Smooth muscle cell (in vitro differentiated cells): ENCODE results near the gene ANKRD39. TPM values are rescaled to one million over a fixed set of nuclear protein-coding genes. Genes with fewer than 3 reads are reported as not detected.

Experiments used
- DNase-seq: peaks from one replicate; lab custom pipeline; 2025; ENCODE audit not compliant: unreplicated experiment; lab: John Stamatoyannopoulos, UW
- H2AFZ ChIP-seq: fragments of 200-600 bp; sonication (generic); 2 replicates; pipeline ENCODE4 v1.6.0; 2016; ENCODE audit warnings: antibody characterized with exemption, low read depth, mild to moderate bottlenecking
- H3F3A ChIP-seq: fragments of 200-600 bp; sonication (generic); 2 replicates; pipeline ENCODE4 v1.6.0; 2017; ENCODE audit warnings: antibody characterized with exemption, low read depth
- H3K27ac ChIP-seq: fragments of 200-600 bp; sonication (generic); 2 replicates; pipeline ENCODE4 v1.5.1; 2016; ENCODE audit warnings: low read depth, mild to moderate bottlenecking
- H3K27me3 ChIP-seq: fragments of 200-600 bp; sonication (generic); 2 replicates; pipeline ENCODE4 v1.6.1; 2016; ENCODE audit warnings: low read depth, mild to moderate bottlenecking
- H3K36me3 ChIP-seq: fragments of 200-600 bp; sonication (generic); 2 replicates; pipeline ENCODE4 v1.5.1; 2016; ENCODE audit warnings: low read depth
- H3K4me1 ChIP-seq: fragments of 200-600 bp; sonication (generic); 2 replicates; pipeline ENCODE4 v1.5.1; 2016; ENCODE audit warnings: low read depth
- H3K4me2 ChIP-seq: fragments of 200-600 bp; sonication (generic); 2 replicates; pipeline ENCODE4 v1.6.0; 2016; ENCODE audit warnings: mild to moderate bottlenecking
- H3K4me3 ChIP-seq: fragments of 200-600 bp; sonication (generic); 2 replicates; pipeline ENCODE4 v1.5.1; 2016; ENCODE audit warnings: mild to moderate bottlenecking
- H3K79me2 ChIP-seq: fragments of 200-600 bp; sonication (generic); 2 replicates; pipeline ENCODE4 v1.6.0; 2016; ENCODE audit warnings: low read depth, mild to moderate bottlenecking
- H3K9ac ChIP-seq: fragments of 200-600 bp; sonication (generic); 2 replicates; pipeline ENCODE4 v1.6.0; 2016; ENCODE audit warnings: low read depth
- H3K9me3 ChIP-seq: fragments of 200-600 bp; sonication (generic); replicated peaks from 2 replicates; pipeline ENCODE4 v1.5.1; 2016; ENCODE audit warnings: low read depth
- H4K20me1 ChIP-seq: fragments of 200-600 bp; sonication (generic); 2 replicates; pipeline ENCODE4 v1.6.0; 2016; ENCODE audit warnings: low read depth
- CTCF ChIP-seq: fragments of 200-600 bp; sonication (generic); IDR thresholded peaks from 2 replicates; pipeline ENCODE4 v1.5.1; 2017; ENCODE audit warnings: borderline replicate concordance, mild to moderate bottlenecking, antibody characterized with exemption; ENCODE audit not compliant: insufficient read depth, poor library complexity, severe bottlenecking
- WGBS: methylation state at CpG from one replicate; pipeline ENCODE4 v1.1.7; 2016; ENCODE audit warnings: low lambda C conversion rate; 5-methylcytosine and 5-hydroxymethylcytosine counted together
- polyA plus RNA-seq: library from polyadenylated mRNA; unstranded; fragments of >200 nt; fragmentation: Nextera tagmentation; extraction: Ambion mirVana; gene quantifications from 2 replicates; pipeline ENCODE4 v1.2.1, GENCODE V29; 2016
- total RNA-seq: library from RNA; depleted of rRNA; stranded (reverse); fragments of >200 nt; gene quantifications from 2 replicates; pipeline ENCODE4 v1.2.3, GENCODE V29; 2014

ANKRD39 gene
- total and polyA plus RNA-seq, 2 experiments from 2014 or later = 7.9 to 16.5 TPM

- H2AFZ ChIP-seq = peak overlapping the region; percentile 59
- 51% methylated on average over 12 of the region's 12 CpGs for WGBS
Measured at GRCh38 chr2:96888072-96889011, 30.5 kb upstream of the ANKRD39 start.

DNA sequence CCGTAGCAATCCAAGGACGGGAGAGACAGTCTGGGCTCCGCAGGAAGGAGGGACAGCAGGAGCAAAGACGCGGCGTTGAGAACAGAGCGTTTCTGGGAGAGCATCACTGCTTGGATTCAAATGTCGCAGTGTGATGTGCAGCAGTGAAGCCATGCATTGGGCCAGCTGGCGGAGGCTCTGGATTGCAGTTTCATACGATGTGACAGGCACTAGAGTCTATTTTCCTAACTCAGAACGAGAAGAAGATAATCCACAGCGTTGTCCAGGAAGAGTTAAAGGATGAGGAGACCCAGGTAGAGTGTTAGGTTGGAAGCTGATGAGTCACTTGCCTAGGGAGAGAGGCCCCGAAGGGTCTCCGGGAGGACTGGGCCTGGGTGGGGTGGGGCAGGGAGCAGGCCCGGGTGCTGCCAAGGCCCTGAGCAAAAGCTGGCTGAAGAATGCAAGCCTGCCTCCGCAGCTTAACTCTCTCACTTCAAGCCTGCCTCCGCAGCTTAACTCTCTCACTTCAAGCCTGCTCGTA is 29.7 kb upstream of the ANKRD39 start:
- H3K4me3 ChIP-seq = no peak overlapping the region
- DNase-seq = no peak
- peak overlapping the region; percentile 59 for H2AFZ ChIP-seq
- no peak overlapping the region for H3K9ac ChIP-seq
- H3K79me2 ChIP-seq = no peaks in the 10 kb centered on the region
- no peaks in the 10 kb centered on the region for H3K9me3 ChIP-seq
- no peaks in the 10 kb centered on the region for H4K20me1 ChIP-seq
- peak overlapping the region; percentile 58 for H3K27ac ChIP-seq
- peak overlapping the region; percentile 73 for H3K4me2 ChIP-seq
- no peaks in the 10 kb centered on the region for H3K27me3 ChIP-seq
- H3K4me1 ChIP-seq = peaks cover 37% of the 10 kb centered on the region
- WGBS = 29% methylated on average over 18 of the region's 18 CpGs
- H3F3A ChIP-seq = peaks cover 33% of the 10 kb centered on the region
- TF ChIP-seq CTCF = no peak
- H3K36me3 ChIP-seq = no peaks in the 10 kb centered on the region

More at GRCh38 chr2:96888072-96889011, 30.5 kb upstream of the ANKRD39 start:
- H3K79me2 ChIP-seq = no peaks in the 10 kb centered on the region
- no peak overlapping the region for H3K9ac ChIP-seq
- no peak overlapping the region for H3K4me3 ChIP-seq
- no peaks in the 10 kb centered on the region for H3K27me3 ChIP-seq
- H3F3A ChIP-seq = peaks cover 33% of the 10 kb centered on the region
- H3K4me2 ChIP-seq = peak overlapping the region; percentile 73
- no peak for TF ChIP-seq CTCF
- H3K9me3 ChIP-seq = no peaks in the 10 kb centered on the region
- no peaks in the 10 kb centered on the region for H3K36me3 ChIP-seq
- DNase-seq = no peak
- H4K20me1 ChIP-seq = no peaks in the 10 kb centered on the region
- peak overlapping the region; percentile 58 for H3K27ac ChIP-seq
- H3K4me1 ChIP-seq = peaks cover 37% of the 10 kb centered on the region

DNA sequence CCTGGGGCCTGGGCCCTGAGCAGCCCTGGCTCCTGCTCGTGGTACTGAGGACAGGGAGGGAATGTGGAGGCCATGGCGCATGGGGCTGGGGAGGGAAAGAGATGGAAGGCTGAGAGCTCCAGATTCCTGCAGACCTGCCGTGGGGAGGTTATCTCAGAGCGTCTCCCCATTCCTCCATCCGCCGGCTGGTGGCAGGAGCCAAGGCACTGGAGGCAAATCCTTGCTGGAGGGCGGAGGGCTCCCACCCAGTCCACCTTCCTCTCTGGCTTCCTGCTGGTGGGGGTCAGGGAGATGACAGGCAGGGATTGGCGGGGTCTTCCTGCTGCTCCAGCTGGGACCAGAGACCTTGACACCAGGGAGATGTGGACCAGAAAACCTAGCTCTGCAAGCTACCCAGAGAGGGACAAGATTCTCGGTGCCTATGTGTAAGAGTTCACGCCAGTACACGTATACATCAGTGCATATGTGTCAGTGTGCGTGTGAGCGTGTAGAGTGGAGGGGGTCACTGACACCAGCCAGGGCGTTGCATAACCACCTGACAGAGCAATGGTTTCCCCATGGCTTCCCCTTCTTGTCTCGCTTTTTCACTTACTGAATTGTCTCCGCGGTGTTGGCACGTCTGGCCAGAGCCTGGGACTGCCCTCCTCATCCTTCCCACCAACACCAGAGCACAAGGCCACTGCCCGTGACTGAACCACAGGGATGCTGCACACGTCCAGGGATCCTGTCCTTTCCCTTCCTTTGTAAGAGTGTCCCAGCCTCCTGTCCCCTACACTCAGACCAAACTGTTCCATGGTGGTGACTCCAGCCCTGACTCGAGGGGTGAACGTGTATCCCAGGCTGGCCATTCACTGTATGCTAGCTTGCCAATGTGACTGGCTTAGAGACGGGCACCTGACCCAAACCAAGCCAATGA is 27.9 kb upstream of the ANKRD39 start:
- H3K79me2 ChIP-seq = no peaks in the 10 kb centered on the region
- no peak overlapping the region for H3K27ac ChIP-seq
- no peak for DNase-seq
- H3K27me3 ChIP-seq = no peaks in the 10 kb centered on the region
- no peak for TF ChIP-seq CTCF
- no peaks in the 10 kb centered on the region for H3K36me3 ChIP-seq
- no peak overlapping the region for H2AFZ ChIP-seq
- H3K4me2 ChIP-seq = no peak overlapping the region
- peaks cover 32% of the 10 kb centered on the region for H3F3A ChIP-seq
- WGBS = 93% methylated on average over 23 of the region's 23 CpGs
- H3K4me1 ChIP-seq = peaks cover 39% of the 10 kb centered on the region
- no peaks in the 10 kb centered on the region for H3K9me3 ChIP-seq
- no peaks in the 10 kb centered on the region for H4K20me1 ChIP-seq
- H3K4me3 ChIP-seq = no peak overlapping the region
- H3K9ac ChIP-seq = no peak overlapping the region
